Hematopoietic multipotent progenitor cell treated with erythropoietin and hydrocortisone succinate and interleukin-3 and kit ligand, for 15 days (in vitro differentiated cells): ENCODE measurements around the gene SEMA3B.
A peak's percentile ranks its signal among the peaks of the same experiment; 100 is the strongest.
"Not testable (repeated sequence)": the region's sequence is repeated elsewhere in the genome, so short reads cannot be mapped to it uniquely, and the experiment has no call there.

ENCODE experiments used
- DNase-seq: peaks from one replicate; pipeline ENCODE4 v3.0.0-alpha.2; 2015; ENCODE audit warnings: low spot score

Gene SEMA3B

DNA sequence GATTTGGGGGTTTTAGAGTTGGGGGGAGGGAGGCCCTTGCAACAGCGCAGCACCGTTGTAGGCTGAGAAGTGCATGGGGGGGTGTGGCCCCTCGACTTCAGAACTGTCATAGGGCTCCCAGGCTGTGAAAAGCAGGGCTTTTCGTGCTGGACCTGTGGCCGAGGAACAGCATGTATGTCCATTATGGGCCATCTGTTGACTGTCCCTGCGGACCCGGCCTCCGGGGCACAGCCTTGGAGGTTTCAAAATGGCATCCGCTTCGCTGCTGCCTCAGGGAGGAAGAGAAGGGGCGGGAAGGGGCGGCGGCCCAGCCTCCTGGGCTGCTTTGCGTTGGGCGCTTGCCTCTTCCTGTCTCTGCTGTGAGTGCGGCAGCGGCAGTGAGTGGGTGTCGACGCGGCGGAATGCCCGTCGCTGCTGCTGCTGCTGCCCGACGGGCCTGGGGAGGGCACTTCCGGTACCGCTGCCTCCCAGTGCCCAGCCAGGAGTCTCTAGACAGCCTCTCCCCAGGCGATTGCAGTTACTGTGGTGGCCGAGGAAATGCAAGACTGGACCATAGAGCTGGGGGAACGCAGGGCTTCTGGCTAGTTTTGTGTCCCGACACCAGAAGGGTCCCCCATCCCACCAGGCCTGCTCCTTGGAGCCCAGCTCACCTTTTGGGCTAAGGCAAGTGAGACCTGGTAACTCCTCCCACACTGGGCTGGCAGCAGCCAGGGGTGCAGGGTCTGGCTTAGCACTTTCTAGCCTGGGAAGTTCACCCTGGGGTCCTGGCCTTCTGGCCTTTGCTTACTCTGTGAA is 31.0 kb upstream of the SEMA3B start:
- peak; percentile 60 for DNase-seq

DNA sequence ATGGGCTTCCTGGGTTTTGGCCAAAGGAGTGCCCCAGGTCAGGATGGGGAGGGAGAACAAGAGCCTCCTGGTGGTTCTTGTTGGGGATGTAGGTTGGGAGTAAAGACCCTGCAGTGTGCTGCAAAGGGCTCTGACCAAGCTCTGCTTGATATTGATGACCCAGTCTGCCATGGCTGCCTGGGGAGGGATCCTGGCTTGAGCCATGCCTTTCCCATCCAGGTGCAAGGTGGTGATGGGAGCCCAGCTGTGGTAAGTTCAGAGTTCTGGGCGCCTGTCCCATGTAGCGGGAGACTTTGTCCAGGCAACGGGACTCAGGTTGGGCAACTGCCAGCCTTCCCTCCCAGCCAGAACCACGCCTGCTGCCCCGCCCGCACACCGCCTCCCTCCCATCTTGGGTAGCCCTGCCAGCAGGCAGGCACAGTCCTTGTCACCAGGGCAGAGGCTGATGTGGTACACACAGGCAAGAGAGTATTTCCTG is 30.4 kb upstream of the SEMA3B start:
- peak; percentile 84 for DNase-seq

DNA sequence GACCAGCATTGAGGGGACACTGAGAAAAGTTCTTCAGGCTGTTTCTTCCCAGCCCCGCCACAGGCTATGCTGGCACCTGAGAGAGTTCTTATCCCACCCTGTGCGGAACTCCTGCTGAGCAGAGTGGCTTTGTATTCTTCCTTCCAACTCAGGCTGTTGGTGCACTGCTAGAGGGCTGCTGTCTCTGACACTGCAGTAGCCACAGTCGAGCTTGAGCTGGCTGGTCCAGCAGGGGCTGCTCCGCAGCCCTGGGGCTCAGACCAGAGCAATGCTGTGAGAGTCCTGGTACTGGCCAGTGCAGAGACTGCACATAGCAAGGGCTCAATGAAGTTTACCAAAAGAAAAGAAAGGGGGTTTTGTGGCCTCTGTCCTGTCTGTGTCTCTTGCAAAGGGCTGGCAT is 29.3 kb upstream of the SEMA3B start:
- DNase-seq: no peak

DNA sequence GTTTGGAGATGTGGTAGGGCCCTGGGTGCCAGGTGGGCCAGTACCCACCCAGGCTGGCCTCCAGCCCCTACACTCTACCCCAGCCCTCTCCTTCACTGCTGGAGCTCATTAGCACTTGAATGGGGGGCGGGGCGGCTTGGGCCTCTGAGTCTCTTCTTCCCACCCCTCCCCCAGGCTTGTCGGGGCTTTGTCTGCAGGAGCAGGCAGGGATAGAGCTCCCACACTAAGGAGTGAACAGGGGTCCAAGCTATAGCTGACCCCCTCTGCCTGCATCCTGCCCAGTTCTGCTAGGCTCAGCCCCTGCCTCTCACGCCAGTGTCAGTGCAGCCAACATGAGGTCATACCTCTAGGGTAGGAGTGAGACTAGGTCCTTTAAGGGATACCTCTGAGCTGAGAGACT is 27.8 kb upstream of the SEMA3B start:
- no peak for DNase-seq

DNA sequence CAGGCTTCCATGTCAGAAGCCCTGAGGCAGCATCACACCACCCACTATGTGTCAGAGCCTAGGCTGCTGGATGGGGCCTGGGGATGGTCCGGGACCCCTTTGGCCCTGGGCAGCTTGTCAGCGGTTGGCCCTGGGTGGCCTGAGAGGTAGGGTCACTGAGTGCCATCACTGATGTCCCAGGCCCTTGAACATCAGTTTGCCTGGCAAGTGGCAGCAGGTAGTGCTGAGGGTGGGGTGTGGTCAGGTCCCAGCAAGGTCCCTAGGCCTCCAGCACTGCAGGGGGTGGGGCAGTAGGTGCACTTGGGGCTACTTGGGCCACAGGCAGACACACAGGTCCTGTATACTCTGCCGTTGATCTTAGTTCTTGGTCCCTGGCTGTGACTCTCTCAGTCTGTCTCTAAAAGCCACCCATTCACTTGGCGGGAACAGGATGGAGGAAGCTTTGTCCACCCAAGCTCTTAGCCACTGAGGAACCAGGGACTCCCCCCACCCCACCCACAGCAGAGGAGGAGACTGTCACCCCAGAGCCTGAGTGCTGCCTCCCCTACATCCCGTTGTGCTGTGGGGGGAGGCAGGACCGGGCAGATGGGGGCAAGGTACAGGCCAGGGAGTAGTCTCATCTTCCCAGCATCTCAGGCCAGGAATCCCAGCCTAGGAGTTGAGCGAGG is 27.1 kb upstream of the SEMA3B start:
- no peak for DNase-seq

DNA sequence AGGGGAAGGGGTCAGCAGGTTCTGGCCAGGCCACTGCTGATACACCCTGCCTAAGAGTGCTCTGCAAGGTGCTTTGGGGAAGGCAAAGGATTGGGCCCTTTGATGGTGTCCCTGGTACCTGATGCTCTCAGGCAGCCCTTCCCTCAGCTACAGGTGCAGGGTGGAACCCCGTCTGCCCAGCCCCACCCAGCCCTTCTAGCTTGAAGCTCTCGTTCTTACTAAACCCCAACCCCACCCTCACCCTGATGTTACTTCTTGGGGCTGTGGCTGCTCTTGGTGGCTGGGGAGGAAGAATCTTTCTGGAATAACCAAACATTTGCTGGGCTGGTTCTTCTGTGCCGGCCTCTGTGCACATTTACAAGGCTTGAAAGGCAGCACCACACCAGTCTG is 26.6 kb upstream of the SEMA3B start:
- DNase-seq: no peak

DNA sequence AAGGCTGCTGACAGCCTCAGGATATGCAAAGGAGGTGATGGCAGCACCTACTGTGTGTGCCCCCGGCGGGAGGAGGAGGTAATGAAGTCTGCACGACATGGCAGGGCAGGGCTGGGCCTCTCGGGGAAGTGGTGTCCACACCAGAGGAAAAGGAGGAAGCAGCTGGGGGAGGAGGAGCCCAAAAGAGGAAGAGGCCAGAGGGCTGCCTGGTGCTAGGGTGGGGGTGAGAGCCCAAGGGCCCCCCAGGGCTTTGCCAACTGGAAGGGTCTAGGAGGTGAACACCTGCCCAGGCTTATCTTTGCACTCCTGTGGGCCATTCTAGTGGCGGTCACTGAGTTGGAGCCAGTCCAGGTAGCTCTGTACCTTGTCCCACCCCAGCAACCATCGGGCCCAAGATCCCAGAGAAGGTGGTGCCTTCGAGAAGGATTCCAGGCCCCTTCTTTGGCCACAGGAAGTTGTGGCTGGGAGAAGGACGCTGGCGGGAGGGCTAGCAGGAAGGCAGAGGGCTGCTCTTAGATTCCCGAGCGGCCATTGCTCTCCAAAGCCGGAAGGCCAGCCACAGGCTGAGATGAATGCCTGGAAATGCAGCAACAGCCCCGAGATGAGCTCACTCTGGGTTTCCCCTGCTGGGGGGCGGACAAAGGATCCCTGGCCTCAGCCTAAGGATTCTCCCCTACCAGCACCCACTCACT is 25.9 kb upstream of the SEMA3B start:
- DNase-seq: no peak

DNA sequence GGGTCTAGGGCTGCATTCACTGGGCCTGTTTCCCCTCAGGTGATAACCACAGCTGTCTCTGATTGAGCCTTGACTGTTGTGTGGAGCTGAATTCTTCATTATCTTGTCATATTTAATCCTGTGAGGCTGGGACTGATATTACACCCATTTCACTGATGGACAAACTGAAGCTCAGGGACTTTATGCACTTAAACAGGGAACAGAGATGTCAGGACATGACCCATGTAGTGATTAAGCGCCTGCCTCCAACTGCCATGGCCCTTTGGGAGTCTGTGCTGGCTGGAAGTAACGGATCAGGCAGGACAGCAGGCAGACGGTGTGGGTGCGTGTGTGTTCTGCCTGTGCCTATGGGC is 25.4 kb upstream of the SEMA3B start:
- DNase-seq: no peak

DNA sequence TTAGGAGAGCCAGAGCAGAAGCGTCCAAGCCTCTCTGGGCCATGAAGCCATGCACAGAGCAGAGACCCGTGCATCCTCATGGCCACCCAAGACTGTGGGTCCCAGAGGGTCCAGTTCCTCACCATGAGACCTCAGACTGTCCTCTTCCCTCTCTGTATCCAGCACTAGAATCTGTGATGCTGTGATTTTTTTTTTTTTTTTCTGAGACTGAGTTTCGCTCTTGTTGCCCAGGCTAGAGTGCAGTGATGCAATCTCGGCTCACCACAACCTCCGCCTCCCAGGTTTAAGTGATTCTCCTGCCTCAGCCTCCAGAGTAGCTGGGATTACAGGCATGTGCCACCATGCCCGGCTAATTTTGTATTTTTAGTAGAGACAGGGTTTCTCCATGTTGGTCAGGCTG is 24.1 kb upstream of the SEMA3B start:
- not testable (repeated sequence) for DNase-seq

DNA sequence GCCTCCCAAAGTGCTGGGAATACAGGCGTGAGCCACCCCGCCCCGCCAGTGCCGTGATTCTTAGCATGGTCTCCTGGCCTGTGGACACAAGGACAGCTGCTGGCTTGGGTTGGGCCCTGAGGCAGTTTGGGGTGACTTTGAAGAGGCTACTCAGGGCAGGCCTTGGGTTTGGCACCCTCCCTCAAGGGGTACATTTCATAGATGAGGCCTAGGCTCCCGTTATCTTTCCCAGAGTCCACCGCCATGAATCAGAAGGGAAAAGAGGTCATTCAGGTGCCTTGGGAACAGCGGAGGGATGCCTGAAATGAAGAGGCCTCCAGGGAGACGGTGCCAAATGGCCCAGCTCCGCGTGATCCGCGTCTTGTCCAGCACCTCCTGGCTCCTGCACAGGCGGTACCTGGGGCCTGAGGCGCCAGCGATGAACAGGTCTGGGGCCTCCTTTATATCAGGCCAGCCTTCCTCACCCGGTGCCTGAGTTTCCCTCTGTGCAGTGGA is 23.6 kb upstream of the SEMA3B start:
- DNase-seq: no peak

DNA sequence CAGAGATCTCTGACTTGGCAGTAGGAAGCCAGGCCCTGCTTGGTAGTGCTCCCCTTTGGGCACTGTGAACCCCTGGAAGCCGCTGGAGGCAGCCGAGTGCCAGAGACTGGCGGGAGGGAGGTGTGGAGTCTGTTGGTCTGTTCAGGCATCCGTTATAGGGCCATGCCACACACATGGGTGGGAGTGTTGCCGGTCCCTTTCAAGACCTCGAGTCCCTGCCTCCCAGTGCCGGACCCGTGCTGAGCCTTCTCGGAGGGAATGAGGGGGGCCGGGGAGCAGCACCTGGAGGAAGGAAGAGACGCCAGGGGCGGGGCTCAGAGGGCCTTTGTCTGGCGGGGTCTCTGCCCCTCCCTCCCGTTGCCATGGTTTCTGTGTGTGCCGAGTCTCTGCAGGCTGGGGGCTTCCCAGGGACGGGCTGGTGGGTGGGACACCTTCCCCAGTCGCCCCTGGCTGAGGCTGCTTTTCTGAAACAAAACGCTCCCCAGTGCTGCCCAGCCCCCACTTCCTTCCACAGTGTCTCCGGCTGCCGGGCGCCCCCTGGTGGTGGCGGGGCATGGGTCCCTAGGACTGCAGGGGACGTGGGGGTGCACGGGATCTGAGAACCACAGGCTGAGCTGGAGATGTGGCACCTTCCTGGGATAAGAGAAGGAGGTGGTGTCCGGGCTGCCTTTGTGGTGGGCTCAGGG is 23.0 kb upstream of the SEMA3B start:
- DNase-seq: peak; percentile 89

DNA sequence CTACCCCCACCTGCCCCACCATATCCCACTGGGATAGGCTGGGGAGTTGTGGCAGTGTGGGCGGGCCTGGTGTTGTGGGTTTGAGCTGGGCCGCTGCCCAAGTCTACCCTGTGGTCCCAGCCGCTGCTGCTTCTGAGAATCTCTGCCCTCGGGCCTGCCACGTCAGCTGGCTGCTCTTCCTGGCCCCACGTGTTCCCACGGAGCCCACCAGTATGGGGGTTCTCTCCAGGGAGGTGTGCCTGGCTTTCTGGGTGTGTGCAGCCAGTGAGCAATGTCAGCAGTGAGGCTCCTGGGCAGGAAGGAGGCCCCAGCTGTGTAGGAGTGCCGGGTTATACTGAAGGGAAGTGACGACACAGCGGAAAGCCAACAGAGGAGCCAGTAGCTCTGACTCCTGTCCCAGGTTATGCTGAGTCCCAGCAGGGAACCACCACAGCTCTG is 22.4 kb upstream of the SEMA3B start:
- DNase-seq: no peak

DNA sequence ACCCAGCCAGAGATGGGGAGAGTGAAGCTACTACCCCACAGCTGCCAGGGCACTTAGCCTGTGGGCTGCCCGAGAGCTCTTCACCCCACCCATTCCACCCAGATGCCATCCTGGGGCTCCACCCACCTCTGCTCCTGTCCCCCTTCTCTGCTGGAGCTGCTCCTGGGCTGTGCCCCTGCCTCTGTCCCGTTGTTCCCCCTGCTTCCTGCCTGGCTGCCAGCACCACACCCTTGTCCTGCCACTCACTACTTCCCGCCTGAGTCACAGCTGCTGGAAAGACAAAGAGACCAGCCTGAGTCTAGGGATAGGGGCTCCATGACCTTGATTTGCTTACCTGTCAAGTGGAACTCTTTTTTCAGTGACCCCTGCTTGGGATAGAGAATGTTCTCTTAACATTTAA is 20.6 kb upstream of the SEMA3B start:
- no peak for DNase-seq

DNA sequence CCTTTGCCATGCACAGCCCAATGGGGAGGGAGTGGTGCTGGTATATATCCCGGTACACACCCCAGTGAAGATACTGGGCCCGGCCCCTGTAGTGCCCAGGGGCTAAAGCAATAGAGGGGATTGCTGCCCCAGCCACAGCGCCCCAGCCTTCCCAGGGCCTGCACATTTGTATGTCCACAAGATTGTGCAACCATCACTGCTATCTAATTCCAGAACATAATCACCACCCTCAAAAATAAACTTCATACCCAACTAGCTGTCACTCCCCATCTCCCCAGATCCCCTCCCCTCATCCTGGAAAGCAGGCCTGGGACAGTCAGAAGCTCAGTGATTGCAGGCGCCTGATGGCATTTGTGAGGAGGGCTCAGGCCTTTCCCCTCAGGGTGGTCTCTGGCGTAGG is 19.5 kb upstream of the SEMA3B start:
- DNase-seq: no peak

DNA sequence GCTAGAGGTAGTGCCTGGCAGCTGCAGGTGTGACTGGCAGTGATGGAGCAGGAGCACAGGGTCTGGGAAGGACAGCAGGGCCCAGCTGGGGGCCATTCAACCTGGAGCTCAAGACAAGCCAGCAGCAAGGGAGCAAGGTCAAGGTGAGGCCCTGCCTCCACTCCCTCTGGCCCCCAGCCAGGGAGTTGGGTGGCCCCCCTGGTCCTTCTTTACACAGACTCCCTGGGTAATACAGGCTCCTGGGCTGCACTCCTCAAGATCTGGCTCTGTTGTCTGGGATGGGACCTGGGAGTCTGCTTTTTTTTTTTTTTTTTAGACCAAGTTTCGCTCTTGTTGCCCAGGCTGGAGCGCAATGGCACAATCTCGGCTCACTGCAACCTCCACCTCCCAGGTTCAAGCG is 18.4 kb upstream of the SEMA3B start:
- DNase-seq: no peak

DNA sequence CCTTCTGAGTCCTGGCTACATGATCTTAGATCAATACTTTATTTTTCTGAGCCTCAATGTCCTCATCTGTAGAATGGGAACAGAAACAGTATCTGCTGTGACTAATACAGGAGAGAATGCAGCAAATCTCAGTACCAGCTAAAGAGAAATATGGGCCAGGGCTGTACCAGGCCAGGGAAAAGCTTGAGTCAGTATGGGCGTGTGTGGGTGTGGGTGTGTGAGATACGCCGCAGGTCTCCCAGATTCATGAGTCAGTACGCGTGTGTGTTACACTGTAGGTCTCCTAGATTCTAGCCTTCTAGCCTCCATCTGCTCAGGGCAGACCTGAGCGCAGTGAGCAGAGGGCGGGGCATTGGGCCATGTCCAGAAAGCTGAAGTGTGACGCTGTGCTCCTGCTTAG is 17.7 kb upstream of the SEMA3B start:
- DNase-seq: peak; percentile 78

DNA sequence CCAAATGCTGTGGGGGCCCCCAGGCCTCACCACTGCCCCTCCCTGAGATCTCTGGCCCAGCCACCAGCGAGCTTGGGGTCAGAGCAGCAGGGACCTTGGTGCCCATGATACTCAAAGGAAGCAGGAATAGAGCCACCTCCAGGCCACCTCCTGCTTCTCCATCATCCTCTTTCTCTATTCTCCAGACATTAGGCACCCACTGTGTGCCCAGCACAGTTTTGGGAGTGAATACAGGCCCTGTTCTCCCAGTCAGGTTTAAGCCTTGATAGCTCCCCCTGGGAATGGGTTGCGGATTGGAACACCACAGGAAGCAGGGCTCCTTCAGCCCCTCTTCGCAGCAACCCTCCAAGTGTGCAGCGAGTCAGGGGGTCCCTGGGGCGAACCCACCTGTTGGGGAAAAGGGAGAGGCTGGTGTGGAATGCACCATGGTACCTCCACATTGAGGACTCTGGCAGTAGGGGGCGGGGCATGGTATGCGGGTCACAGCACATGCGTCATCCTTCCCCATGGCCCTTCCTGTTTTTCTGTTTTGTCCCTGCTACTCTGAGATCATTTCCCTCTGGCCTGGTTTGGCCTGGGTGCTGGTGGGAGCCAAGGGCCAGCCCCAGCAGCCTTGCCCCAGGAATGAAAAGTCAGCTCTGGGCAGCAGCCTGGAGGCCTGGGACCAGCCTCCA is 14.2 kb upstream of the SEMA3B start:
- DNase-seq: no peak

DNA sequence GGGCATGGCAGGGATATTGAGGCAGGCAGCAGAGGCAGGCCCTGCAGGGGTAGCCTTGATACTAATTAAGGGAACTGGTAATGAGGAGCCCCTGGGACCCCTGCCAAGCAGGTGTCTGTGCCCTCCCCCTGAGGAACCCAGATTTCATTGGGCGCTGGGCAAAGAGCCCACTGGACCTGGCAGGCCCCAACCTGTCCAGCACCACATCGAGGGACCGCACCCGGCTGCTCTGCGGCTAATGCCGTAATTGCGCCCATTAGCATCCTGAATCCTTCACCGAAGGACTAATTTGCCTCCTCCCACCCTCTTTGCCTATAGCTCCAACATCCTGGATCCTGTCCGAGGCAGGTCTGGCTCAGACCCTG is 13.7 kb upstream of the SEMA3B start:
- no peak for DNase-seq

DNA sequence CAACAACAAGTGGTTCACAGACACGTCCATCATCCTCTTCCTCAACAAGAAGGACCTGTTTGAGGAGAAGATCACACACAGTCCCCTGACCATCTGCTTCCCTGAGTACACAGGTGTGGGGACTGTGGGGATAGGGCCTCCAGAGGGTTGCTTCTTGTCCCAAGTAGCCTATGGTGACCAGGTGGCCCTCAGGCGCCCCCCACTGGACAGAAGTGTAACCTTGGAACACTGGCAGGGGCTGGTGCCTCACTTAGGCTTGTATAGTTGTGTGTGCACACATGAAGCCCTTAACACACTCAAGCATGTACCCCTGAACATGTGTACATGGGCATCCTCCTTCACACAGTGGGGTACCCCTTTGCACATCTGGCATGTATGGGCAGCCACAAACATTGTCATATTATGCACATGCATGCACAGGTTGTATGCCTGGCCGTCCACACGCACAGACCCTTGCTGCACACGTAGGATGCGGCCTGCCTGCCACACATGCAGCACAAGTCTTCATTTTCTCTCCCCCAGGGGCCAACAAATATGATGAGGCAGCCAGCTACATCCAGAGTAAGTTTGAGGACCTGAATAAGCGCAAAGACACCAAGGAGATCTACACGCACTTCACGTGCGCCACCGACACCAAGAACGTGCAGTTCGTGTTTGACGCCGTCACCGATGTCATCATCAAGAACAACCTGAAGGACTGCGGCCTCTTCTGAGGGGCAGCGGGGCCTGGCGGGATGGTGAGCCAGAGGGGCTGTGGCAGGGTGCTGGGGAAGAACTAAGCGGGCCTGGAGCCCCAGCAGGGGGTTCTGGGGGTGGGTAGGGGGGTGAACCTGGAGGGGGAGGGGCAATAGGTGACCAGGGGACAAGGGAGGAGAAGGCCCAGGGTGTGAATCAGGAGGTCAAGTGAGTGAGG is 11.7 kb upstream of the SEMA3B start:
- peak; percentile 42 for DNase-seq

DNA sequence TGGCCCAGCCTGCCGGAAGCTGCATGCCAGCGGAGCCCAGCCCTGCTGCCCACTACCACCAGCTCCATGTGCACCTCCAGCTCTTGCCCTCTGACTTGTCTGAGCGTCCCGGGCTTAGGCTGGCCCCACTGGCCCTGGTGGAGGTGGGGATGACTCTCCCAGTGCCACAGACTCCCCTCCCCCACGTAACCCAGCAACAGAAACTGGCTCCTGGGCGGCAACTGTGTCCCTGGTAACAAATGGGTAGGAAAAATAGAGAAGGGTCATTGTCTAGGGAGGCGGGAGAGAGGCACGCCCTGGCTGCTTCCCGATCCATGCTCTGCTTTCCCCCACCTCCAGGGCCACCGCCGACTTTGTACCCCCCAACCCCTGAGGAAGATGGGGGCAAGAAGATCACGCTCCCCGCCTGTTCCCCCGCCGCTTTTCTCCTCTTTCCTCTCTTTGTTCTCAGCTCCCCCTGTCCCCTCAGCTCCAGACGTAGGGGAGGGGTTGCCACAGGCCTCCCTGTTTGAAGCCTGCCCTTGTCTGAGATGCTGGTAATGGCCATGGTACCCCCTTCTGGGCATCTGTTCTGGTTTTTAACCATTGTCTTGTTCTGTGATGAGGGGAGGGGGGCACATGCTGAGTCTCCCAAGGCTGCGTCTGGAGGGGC is 10.8 kb upstream of the SEMA3B start:
- no peak for DNase-seq
